NCI-H2171 treated with DMSO at 0.1 percent for 48 hours (cell line): ENCODE results near the gene ANKS1A.

Experiments
- DNase-seq: peaks from one replicate; lab custom pipeline; 2025; lab: John Stamatoyannopoulos, UW

ANKS1A gene

GRCh38 chr6:35084041-35084491 is 195.0 kb downstream of the ANKS1A start:
- no peak for DNase-seq

- DNase-seq = no peak
Measured at GRCh38 chr6:35084511-35085203, 195.6 kb downstream of the ANKS1A start.

GRCh38 chr6:35085359-35086281 is 196.6 kb downstream of the ANKS1A start:
- DNase-seq = no peak

DNA sequence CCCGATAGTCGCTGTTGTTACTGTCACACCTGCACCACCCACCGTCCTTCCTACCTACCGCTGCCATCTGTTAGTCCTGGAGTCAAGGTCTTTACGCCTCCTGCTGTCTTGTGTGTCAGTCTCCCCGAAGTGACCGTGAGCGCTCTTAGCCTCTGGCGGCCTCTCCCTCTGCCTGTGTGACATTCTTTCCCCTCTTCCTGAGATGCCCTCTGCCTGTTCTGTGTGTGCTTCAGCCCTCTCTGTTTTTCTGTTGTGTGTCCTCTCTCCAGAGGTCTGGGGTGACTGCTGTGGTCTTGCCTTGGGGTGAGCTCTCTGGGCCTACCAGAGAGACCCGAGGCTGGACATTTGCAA is 197.2 kb downstream of the ANKS1A start:
- DNase-seq = no peak

- no peak for DNase-seq
Measured at GRCh38 chr6:35086636-35087360, 197.7 kb downstream of the ANKS1A start.

GRCh38 chr6:35087361-35088280 is 198.6 kb downstream of the ANKS1A start:
- no peak for DNase-seq

DNA sequence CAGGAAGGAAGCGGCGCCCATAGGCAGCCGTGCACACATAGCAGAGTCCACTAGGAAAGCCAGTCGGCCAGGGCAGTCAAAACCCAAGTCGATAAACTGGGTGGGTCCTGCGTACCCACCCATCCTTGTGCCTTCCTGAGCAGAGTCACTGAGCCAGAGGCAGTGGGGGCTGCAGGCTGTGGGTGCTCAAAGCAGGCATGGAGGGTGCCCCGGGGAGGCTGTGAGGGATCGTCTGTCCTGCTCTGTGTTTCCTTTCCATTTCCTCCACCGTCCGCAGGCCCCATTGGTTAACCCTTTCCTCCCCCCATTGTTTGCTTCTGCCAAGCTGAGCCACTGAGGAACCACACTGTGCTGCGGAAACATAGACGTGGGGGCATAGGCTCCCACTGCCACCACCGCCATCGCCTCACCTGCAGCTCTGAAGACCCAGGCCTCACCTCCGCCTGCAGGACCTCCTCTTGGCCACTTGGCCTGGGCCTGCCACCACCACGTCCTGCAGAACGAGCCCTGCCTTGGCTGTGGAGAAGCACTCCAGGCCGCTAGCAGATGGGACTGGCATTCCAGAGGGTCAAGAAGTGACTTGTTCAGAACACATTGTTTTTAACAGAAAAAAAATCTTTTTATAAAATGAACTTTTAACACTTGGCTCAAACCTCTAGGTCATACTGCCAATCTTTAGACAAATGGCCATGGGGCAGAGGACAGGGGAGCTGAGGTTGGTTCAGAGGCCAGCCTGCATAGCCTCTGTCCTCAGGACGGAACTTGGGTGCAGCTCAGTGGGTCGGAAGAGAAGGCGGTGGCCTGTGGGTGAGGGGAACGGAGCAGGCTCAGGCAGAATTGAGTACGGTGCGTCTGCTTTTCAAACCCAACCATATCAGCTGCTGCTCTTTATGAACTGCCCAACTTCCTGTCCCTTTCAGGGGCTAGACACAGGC is 199.5 kb downstream of the ANKS1A start:
- no peak for DNase-seq

DNA sequence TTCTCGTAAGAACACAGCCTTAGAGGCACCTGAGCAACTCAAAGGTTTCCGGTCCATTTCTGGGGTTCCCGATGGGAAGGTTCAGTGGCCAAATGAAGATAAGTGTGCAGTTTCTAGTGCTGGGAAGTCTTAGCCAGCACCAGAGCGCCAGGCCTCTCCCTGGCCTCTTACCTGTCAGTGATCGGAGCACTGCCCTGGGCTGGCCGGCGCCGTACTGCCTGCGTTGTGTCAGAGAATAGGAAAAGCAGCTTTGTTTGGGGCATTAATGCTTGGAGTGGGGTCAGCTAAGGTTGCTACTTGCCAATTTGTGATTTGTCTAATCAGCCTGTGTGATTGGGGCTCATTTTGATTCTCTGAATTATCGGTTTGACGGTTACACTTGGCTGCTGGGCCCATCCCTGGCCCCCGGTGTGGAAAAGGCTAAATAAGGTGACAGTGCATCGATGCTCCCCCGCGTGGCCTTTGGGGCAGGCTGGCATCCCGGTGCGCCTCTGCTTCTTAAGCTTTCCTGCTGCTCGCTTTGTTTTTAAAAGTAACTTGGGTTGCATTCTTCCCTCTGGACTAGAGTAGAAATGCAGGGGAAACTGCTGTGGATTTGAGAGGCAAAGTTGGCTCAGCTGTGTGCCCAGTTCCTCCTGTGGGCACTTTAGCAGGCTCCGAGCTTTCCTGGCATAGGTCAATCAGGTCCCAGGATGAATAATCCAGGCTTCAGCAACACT is 200.3 kb downstream of the ANKS1A start:
- DNase-seq = no peak

- DNase-seq = no peak
Measured at GRCh38 chr6:35089935-35090505, 201.0 kb downstream of the ANKS1A start.

GRCh38 chr6:35090734-35091133 is 201.7 kb downstream of the ANKS1A start:
- no peak for DNase-seq

- DNase-seq = no peak
Measured at GRCh38 chr6:35091346-35092083, 202.5 kb downstream of the ANKS1A start.

DNA sequence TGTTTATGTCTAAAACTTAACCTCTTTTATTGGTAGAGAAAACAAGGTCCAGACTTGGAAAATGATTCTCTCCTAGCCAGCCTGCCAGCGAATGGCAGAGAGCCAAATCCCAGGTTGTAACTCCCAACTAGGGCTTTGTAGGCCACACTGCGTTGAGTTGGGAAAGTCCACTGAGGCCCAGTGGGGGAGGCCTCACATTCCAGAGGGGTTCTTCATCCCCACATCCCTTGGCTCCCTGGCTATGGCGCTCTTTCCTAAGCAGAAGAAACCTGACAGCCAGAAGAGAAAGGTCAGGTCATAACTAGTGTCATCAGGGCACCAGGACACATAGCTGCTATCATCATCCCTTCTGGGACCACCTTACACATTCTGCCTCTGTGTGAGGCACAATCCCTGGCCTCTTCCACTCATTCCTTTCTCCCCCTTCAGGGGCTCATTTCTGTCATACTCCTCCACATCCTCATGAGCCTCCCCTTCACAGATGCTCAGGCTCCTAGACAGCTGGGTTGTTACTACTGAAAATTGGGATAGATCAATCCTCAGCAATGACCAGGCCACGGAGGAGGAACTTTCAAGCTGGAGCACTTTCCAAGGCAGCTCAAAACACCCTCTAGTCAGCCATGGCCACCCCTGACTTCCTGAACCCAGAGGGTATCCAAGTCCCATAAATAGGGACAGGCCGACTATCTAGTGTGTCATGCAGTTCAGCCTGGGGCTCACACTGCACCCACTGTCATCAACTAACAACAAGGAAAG is 203.5 kb downstream of the ANKS1A start:
- no peak for DNase-seq

DNA sequence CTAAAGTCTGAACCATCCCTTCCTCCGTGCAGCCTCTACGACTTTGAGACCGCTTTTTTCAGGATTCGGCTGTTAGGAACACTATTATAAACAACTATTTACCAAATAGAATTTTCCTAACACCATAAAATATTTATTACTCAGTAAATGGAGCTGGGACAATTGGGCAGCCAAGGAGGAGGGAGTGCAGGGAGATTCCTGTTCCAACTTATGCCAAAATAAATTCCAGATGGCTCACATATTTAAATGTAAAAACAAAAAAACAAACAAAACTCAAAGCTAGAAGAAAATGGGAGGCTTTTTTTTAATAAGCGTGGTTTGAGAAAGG is 204.0 kb downstream of the ANKS1A start:
- DNase-seq = no peak

GRCh38 chr6:35093783-35094182 is 204.7 kb downstream of the ANKS1A start:
- no peak for DNase-seq

DNA sequence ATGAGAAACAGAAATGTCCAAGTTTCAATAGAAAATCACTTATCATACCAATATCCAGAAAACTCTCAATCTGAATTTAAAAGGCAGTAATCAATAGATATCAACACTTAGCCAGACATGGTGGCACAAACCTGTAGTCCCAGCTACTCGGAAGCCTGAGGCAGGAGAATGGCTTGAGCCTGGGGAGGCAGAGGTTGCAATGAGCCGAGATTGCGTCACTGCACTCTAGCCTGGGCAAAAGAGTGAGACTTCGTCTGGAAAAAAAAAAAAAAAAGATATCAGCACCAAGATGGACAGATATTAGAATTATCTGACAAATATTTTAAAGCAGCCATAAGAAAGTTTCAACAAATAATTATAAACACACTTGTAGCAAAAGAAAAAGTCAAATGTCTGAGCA is 205.1 kb downstream of the ANKS1A start:
- no peak for DNase-seq

GRCh38 chr6:35096129-35096862 is 207.2 kb downstream of the ANKS1A start:
- no peak for DNase-seq

- no peak for DNase-seq
Measured at GRCh38 chr6:35099116-35099515, 210.1 kb downstream of the ANKS1A start.
